Endothelial cell of umbilical vein (primary cell): ENCODE measurements around the gene TMEM174. TPM values are rescaled to one million over a fixed set of nuclear protein-coding genes. Genes with fewer than 3 reads are reported as not detected.

Experiments
- BruUV-seq: library from RNA; stranded (reverse); fragments of 400-500 nt; replicated peaks from 2 replicates; lab custom pipeline; 2021; lab: Mats Ljungman, UMichigan
- CTCF ChIA-PET: fragments of 300-600, 350-600 bp; sonication (Branson Sonifier 250); formaldehyde crosslinking; loops from one replicate; lab custom pipeline; 2021; ENCODE audit warnings: antibody characterized with exemption, inconsistent platforms; lab: Charles Lee
- POLR2A ChIA-PET: fragments of 300-600, 350-600 bp; sonication (Branson Sonifier 250); formaldehyde crosslinking; loops from one replicate; lab custom pipeline; 2021; ENCODE audit warnings: antibody characterized with exemption, inconsistent platforms; lab: Charles Lee
- DNase-seq: peaks from one replicate; pipeline ENCODE4 v3.0.0-alpha.2; 2011; ENCODE audit warnings: low read depth, low spot score
- FAIRE-seq: peaks from 2 replicates; lab custom pipeline; 2011; peaks lifted over from hg19 to GRCh38; lab: Jason Lieb, UNC
- H2AFZ ChIP-seq: 2 replicates; pipeline ENCODE4 v1.6.0; 2012; ENCODE audit warnings: low read depth, low read length, control low read depth, inconsistent platforms
- H3K27ac ChIP-seq: 2 replicates; pipeline ENCODE4 v1.5.1; 2011; ENCODE audit warnings: low read depth, mild to moderate bottlenecking, control low read depth, low read length, moderate library complexity; ENCODE audit not compliant: insufficient read depth
- H3K27me3 ChIP-seq, 2 experiments: 2 replicates each; pipeline versions ENCODE4 v1.6.0 to v1.6.1; 2011; ENCODE audit warnings: low read length in 2 of 2, mixed read lengths in 1 of 2; ENCODE audit not compliant: control insufficient read depth in 2 of 2, insufficient read depth in 2 of 2
- H3K36me3 ChIP-seq, 2 experiments: 2 replicates in 1 of 2; 3 replicates in 1 of 2; pipeline ENCODE4 v1.5.1; 2011; ENCODE audit warnings: low read length in 2 of 2, mild to moderate bottlenecking in 1 of 2, moderate library complexity in 1 of 2; ENCODE audit not compliant: control insufficient read depth in 2 of 2, insufficient read depth in 2 of 2; ENCODE audit errors: extremely low read depth in 1 of 2
- H3K4me1 ChIP-seq: 3 replicates; pipeline ENCODE4 v1.5.1; 2011; ENCODE audit warnings: mild to moderate bottlenecking, low read length; ENCODE audit not compliant: control insufficient read depth, insufficient read depth; ENCODE audit errors: extremely low read depth
- H3K4me2 ChIP-seq: 2 replicates; pipeline ENCODE4 v1.6.1; 2011; ENCODE audit warnings: low read length, control low read depth, mixed read lengths; ENCODE audit not compliant: insufficient read depth
- H3K4me3 ChIP-seq, 3 experiments: fragments of 200-600 bp in 1 of 3; sonication (generic), shearing (Covaris generic) in 1 of 3; replicated peaks in 1 of 3; 2 replicates each; pipeline ENCODE4 v1.5.1; 2011 to 2016; ENCODE audit warnings: control low read depth in 3 of 3, low read length in 3 of 3, mild to moderate bottlenecking in 2 of 3, inconsistent platforms in 1 of 3, low read depth in 1 of 3, moderate library complexity in 1 of 3; ENCODE audit not compliant: insufficient read depth in 1 of 3
- H3K79me2 ChIP-seq: 2 replicates; pipeline ENCODE4 v1.6.0; 2012; ENCODE audit warnings: low read length, inconsistent platforms; ENCODE audit not compliant: control insufficient read depth, insufficient read depth
- H3K9ac ChIP-seq: replicated peaks from 2 replicates; pipeline ENCODE3; 2011; ENCODE audit warnings: low read length, control low read depth; ENCODE audit not compliant: insufficient read depth; ENCODE audit errors: extremely low read depth
- H3K9me1 ChIP-seq: replicated peaks from 3 replicates; pipeline ENCODE4 v1.6.0; 2011; ENCODE audit warnings: mild to moderate bottlenecking, low read length; ENCODE audit not compliant: control insufficient read depth, insufficient read depth; ENCODE audit errors: extremely low read depth
- H3K9me3 ChIP-seq: replicated peaks from 2 replicates; pipeline ENCODE4 v1.5.1; 2012; ENCODE audit warnings: low read length, inconsistent platforms; ENCODE audit not compliant: control insufficient read depth, insufficient read depth
- H4K20me1 ChIP-seq: replicated peaks from 2 replicates; pipeline ENCODE3; 2011; ENCODE audit warnings: mild to moderate bottlenecking, low read length; ENCODE audit not compliant: control insufficient read depth, insufficient read depth; ENCODE audit errors: extremely low read depth
- CTCF ChIP-seq, 2 donors: IDR thresholded peaks; 1 replicate in 1 of 2; 2 replicates in 1 of 2; pipeline ENCODE4 v1.5.1; 2011; ENCODE audit warnings: low read length in 2 of 2, mild to moderate bottlenecking in 2 of 2, moderate library complexity in 2 of 2, control low read depth in 1 of 2, inconsistent platforms in 1 of 2, low read depth in 1 of 2; ENCODE audit not compliant: insufficient read depth in 1 of 2; ENCODE audit errors: extremely low read depth in 1 of 2
- EZH2 ChIP-seq: IDR thresholded peaks from 2 replicates; pipeline ENCODE4 v1.6.1; 2012; ENCODE audit warnings: borderline replicate concordance, low read depth, mild to moderate bottlenecking, moderate library complexity, low read length, inconsistent platforms; ENCODE audit not compliant: severe bottlenecking
- FOS ChIP-seq: IDR thresholded peaks from 2 replicates; pipeline ENCODE4 v1.6.1; 2011; ENCODE audit warnings: mild to moderate bottlenecking, low read length, moderate library complexity, borderline replicate concordance; ENCODE audit not compliant: insufficient read depth
- GATA2 ChIP-seq: IDR thresholded peaks from 2 replicates; pipeline ENCODE4 v1.7.0; 2011; ENCODE audit warnings: low read depth, mild to moderate bottlenecking, moderate library complexity, mixed read lengths, low read length; ENCODE audit not compliant: insufficient read length, insufficient read depth
- JUN ChIP-seq: IDR thresholded peaks from 2 replicates; pipeline ENCODE4 v1.6.1; 2011; ENCODE audit warnings: borderline replicate concordance, low read depth; ENCODE audit not compliant: insufficient read length, insufficient read depth
- MAX ChIP-seq: IDR thresholded peaks from 2 replicates; pipeline ENCODE4 v1.6.1; 2011; ENCODE audit not compliant: insufficient read depth, insufficient read length
- MYC ChIP-seq: IDR thresholded peaks from one replicate; pipeline ENCODE4 v1.6.1; 2011; ENCODE audit warnings: mild to moderate bottlenecking, low read depth, low read length
- POLR2A ChIP-seq: IDR thresholded peaks from 2 replicates; pipeline ENCODE4 v1.6.1; 2012; ENCODE audit warnings: low read depth, mild to moderate bottlenecking, control low read depth, low read length
- POLR2AphosphoS5 ChIP-seq: IDR thresholded peaks from 2 replicates; pipeline ENCODE4 v1.6.1; 2012; ENCODE audit warnings: low read depth, mild to moderate bottlenecking, control low read depth, low read length, moderate library complexity; ENCODE audit not compliant: insufficient read depth
- dilution Hi-C: fragments of 300-500 bp; cut with MboI; formaldehyde crosslinking; loops from one replicate; pipeline ENCODE4 v1.15.0; 2019; ENCODE audit warnings: low sequenced_read_pairs; ENCODE audit not compliant: extremely low pct_ligation_motif_present
- intact Hi-C: fragments of 100-400 bp; cut with micrococcal nuclease; formaldehyde crosslinking; loops from one replicate; pipeline ENCODE4 v1.10.0; 2022
- polyA plus RNA-seq, 4 experiments: library from polyadenylated mRNA; depleted of rRNA in 3 of 4; stranded (reverse) in 3 of 4; unstranded in 1 of 4; fragments of >200 nt; gene quantifications; 2 replicates each; pipeline versions ENCODE4 v1.2.1 to v1.2.3, GENCODE V29; 2011 to 2012; ENCODE audit warnings: missing spikeins in 1 of 4
- total RNA-seq: library from RNA; stranded (reverse); gene quantifications from 2 replicates; pipeline ENCODE4 v1.2.3, GENCODE V29; 2021

The TMEM174 gene
- total and polyA plus RNA-seq, 2 donors (not counting 3 experiments of a cell fraction or from before 2014, with no cell fraction given) = not detected

- dilution Hi-C loops (no loop called here), intact Hi-C loops (no loop called here)
- H2AFZ ChIP-seq = no peak overlapping the region
- H4K20me1 ChIP-seq = no peaks in the 10 kb centered on the region
- no peaks in the 10 kb centered on the region for H3K9me3 ChIP-seq
- ChIA-PET CTCF (interaction anchor here (0.8 to 1.5 kb wide), 7 partner anchors 11 to 262 kb away, joined by 3 to 6 read pairs (median 3); no protein-coding TSS in a partner anchor), POLR2A (no interaction called here)
- H3K27ac ChIP-seq = no peak overlapping the region
- TF ChIP-seq CTCF (IDR thresholded peaks at IDR 0.05; ENCODE audit: extremely low read depth in 1 of 2, insufficient read depth in 1 of 2, low read depth in 1 of 2, low read length in 2 of 2) (no peak), POLR2A (no peak), GATA2 (no peak), MYC (no peak)
- H3K4me3 ChIP-seq = no peak overlapping the region
- H3K79me2 ChIP-seq = no peaks in the 10 kb centered on the region
- H3K9me1 ChIP-seq = no peaks in the 10 kb centered on the region
- BruUV-seq = no TSS peak
- H3K27me3 ChIP-seq = peaks cover 30 to 36% of the 10 kb centered on the region in 2 experiments
- H3K4me1 ChIP-seq = no peaks in the 10 kb centered on the region
- no peak for DNase-seq
- no peak for FAIRE-seq
- H3K4me2 ChIP-seq = no peak overlapping the region
- no peaks in the 10 kb centered on the region for H3K36me3 ChIP-seq
- no peak overlapping the region for H3K9ac ChIP-seq
These were observed 16.9 kb downstream of the TMEM174 start for GRCh38 chr5:73189871-73190376.

DNA sequence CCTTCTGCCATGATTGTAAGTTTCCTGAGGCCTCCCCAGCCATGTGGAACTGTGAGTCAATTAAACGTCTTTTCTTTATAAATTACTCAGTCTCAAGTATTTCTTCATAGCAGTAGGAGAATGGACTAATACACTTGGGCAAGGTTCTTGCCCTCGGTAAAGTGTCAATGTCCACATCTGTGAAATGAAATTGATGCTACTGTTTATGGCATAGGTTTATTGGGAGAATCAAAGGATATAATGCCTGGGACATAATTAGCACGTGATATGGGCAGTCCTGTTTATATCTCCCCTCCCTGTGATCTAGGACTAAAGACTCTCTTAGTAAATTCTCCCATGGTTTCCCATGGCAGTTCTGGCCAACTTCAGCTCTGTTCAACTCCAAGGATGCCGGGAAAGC, 19.4 kb downstream of the TMEM174 start:
- H3K36me3 ChIP-seq = no peaks in the 10 kb centered on the region
- no peak overlapping the region for H3K27ac ChIP-seq
- H3K4me2 ChIP-seq = no peak overlapping the region
- CTCF ChIA-PET = interaction anchor here (1.0 to 1.2 kb wide), 2 partner anchors 9 to 24 kb away, joined by 3 to 9 read pairs; no protein-coding TSS in a partner anchor
- H4K20me1 ChIP-seq = no peaks in the 10 kb centered on the region
- dilution Hi-C loops (no loop called here), intact Hi-C loops (no loop called here)
- H3K79me2 ChIP-seq = no peaks in the 10 kb centered on the region
- POLR2A ChIA-PET = no interaction called here
- no peak overlapping the region for H3K4me3 ChIP-seq
- no peaks in the 10 kb centered on the region for H3K9me1 ChIP-seq
- FAIRE-seq = no peak
- no TSS peak for BruUV-seq
- no peak for DNase-seq
- H3K4me1 ChIP-seq = no peaks in the 10 kb centered on the region
- H3K27me3 ChIP-seq = peaks cover 37 to 45% of the 10 kb centered on the region in 2 experiments
- TF ChIP-seq POLR2AphosphoS5 = no peak
- no peak for TF ChIP-seq CTCF (IDR thresholded peaks at IDR 0.05; ENCODE audit: extremely low read depth in 1 of 2, insufficient read depth in 1 of 2, low read depth in 1 of 2, low read length in 2 of 2)
- no peak for TF ChIP-seq GATA2
- TF ChIP-seq FOS = no peak
- no peak for TF ChIP-seq JUN
- TF ChIP-seq EZH2 = no peak
- TF ChIP-seq POLR2A = no peak
- TF ChIP-seq MYC = no peak
- no peak for TF ChIP-seq MAX
- no peak overlapping the region for H2AFZ ChIP-seq
- no peaks in the 10 kb centered on the region for H3K9me3 ChIP-seq
- H3K9ac ChIP-seq = no peak overlapping the region
